ENCODE data around the gene NR2E1. TPM values are rescaled to one million over a fixed set of nuclear protein-coding genes. Genes with fewer than 3 reads are reported as not detected.

The NR2E1 gene
- total RNA-seq, 1 experiment from 2014 or later = not detected

GRCh38 chr6:108203189-108204112 lies 37.6 kb downstream of the NR2E1 start:
- Mint-ChIP-seq H3K36me3 (ENCODE audit: insufficient read depth, unreplicated experiment) (no peaks in the 10 kb centered on the region), H3K4me3 (ENCODE audit: unreplicated experiment) (no peak overlapping the region), H3K4me1 (ENCODE audit: insufficient read depth, unreplicated experiment) (peaks cover 9% of the 10 kb centered on the region), H3K9me3 (ENCODE audit: unreplicated experiment) (no peaks in the 10 kb centered on the region), H3K27me3 (ENCODE audit: insufficient read depth, unreplicated experiment) (no peaks in the 10 kb centered on the region), H3K27ac (ENCODE audit: low read depth, unreplicated experiment) (no peak overlapping the region)
- ChIA-PET POLR2A (interaction anchor here (0.6 kb wide), 1 partner anchor 80 kb away, joined by 3 read pairs; no protein-coding TSS in a partner anchor), CTCF (interaction anchor here (0.6 kb wide), 1 partner anchor 14 kb away, joined by 3 read pairs; no protein-coding TSS in a partner anchor)
- TF ChIP-seq CTCF (IDR thresholded peaks at IDR 0.05; ENCODE audit: unreplicated experiment) = no peak
- intact Hi-C loops (cut with micrococcal nuclease) = no loop called here
- BruUV-seq (replicated peaks) = no TSS peak
- DNase-seq (ENCODE audit: unreplicated experiment) = no peak

- no TSS peak for BruUV-seq (replicated peaks)
- no peak overlapping the region for H3K4me3 Mint-ChIP-seq (ENCODE audit: unreplicated experiment)
- no peaks in the 10 kb centered on the region for H3K9me3 Mint-ChIP-seq (ENCODE audit: unreplicated experiment)
- no peak for TF ChIP-seq CTCF (IDR thresholded peaks at IDR 0.05; ENCODE audit: unreplicated experiment)
- H3K4me1 Mint-ChIP-seq (ENCODE audit: insufficient read depth, unreplicated experiment) = no peaks in the 10 kb centered on the region
- intact Hi-C loops (cut with micrococcal nuclease) = no loop called here
- peaks cover 9% of the 10 kb centered on the region for H3K36me3 Mint-ChIP-seq (ENCODE audit: insufficient read depth, unreplicated experiment)
- H3K27ac Mint-ChIP-seq (ENCODE audit: low read depth, unreplicated experiment) = no peak overlapping the region
- no peak for DNase-seq (ENCODE audit: unreplicated experiment)
- no peaks in the 10 kb centered on the region for H3K27me3 Mint-ChIP-seq (ENCODE audit: insufficient read depth, unreplicated experiment)
- ChIA-PET CTCF (no interaction called here), POLR2A (no interaction called here)
Observed at GRCh38 chr6:108207013-108207412, 41.2 kb downstream of the NR2E1 start.

- Mint-ChIP-seq H3K27me3 (ENCODE audit: insufficient read depth, unreplicated experiment) (no peaks in the 10 kb centered on the region), H3K4me1 (ENCODE audit: insufficient read depth, unreplicated experiment) (no peaks in the 10 kb centered on the region), H3K27ac (ENCODE audit: low read depth, unreplicated experiment) (no peak overlapping the region), H3K4me3 (ENCODE audit: unreplicated experiment) (no peak overlapping the region), H3K36me3 (ENCODE audit: insufficient read depth, unreplicated experiment) (peaks cover 24% of the 10 kb centered on the region), H3K9me3 (ENCODE audit: unreplicated experiment) (no peaks in the 10 kb centered on the region)
- DNase-seq (ENCODE audit: unreplicated experiment) = no peak
- ChIA-PET POLR2A (no interaction called here), CTCF (no interaction called here)
- TF ChIP-seq CTCF (IDR thresholded peaks at IDR 0.05; ENCODE audit: unreplicated experiment) = no peak
- BruUV-seq (replicated peaks) = no TSS peak
- intact Hi-C loops (cut with micrococcal nuclease) = no loop called here
Observed at GRCh38 chr6:108209738-108210137, 43.9 kb downstream of the NR2E1 start.

- Mint-ChIP-seq H3K27ac (ENCODE audit: low read depth, unreplicated experiment) (no peak overlapping the region), H3K4me1 (ENCODE audit: insufficient read depth, unreplicated experiment) (no peaks in the 10 kb centered on the region), H3K9me3 (ENCODE audit: unreplicated experiment) (no peaks in the 10 kb centered on the region), H3K4me3 (ENCODE audit: unreplicated experiment) (no peak overlapping the region), H3K27me3 (ENCODE audit: insufficient read depth, unreplicated experiment) (no peaks in the 10 kb centered on the region), H3K36me3 (ENCODE audit: insufficient read depth, unreplicated experiment) (peaks cover 32% of the 10 kb centered on the region)
- BruUV-seq (replicated peaks) = no TSS peak
- no peak for DNase-seq (ENCODE audit: unreplicated experiment)
- intact Hi-C loops (cut with micrococcal nuclease) = no loop called here
- no peak for TF ChIP-seq CTCF (IDR thresholded peaks at IDR 0.05; ENCODE audit: unreplicated experiment)
- POLR2A ChIA-PET = no interaction called here
- CTCF ChIA-PET = interaction anchor here (0.6 kb wide), 1 partner anchor 1173 kb away, joined by 3 read pairs; no protein-coding TSS in a partner anchor
Observed at GRCh38 chr6:108210556-108210955, 44.7 kb downstream of the NR2E1 start.

Data from MCF 10A (cell line).